K562 (cell line): ENCODE data around the gene TPO. TPM values are rescaled to one million over a fixed set of nuclear protein-coding genes. Genes with fewer than 3 reads are reported as not detected.

Source experiments
- ATAC-seq: fragments of 200-7000 bp; cut with Tn5 transposase; 3 replicates; pipeline ENCODE4 v1.9.1; 2020; ENCODE audit warnings: moderate library complexity
- BruUV-seq: library from RNA; stranded (reverse); fragments of 400-500 nt; replicated peaks from 2 replicates; lab custom pipeline; 2021; lab: Mats Ljungman, UMichigan
- CTCF ChIA-PET: fragments of 300-600 bp; formaldehyde crosslinking; extraction: SDS; loops from one replicate; lab custom pipeline; 2021; ENCODE audit warnings: low intra/inter-chr PET ratio; lab: Yijun Ruan, JAX
- POLR2A ChIA-PET: fragments of 300-600, 350-650 bp; sonication (Branson Sonifier 250); formaldehyde crosslinking; extraction: SDS; loops from one replicate; lab custom pipeline; 2021; ENCODE audit warnings: antibody characterized with exemption, inconsistent platforms; lab: Yijun Ruan, JAX
- DNase-seq, 4 experiments: peaks; one replicate each; pipeline versions ENCODE4 v3.0.0 to v3.0.0-alpha.2; 2011 to 2018; ENCODE audit warnings: low spot score in 3 of 4, mixed read lengths in 3 of 4; ENCODE audit errors: extremely low read depth in 1 of 4
- FAIRE-seq: peaks from 2 replicates; lab custom pipeline; 2011; peaks lifted over from hg19 to GRCh38; lab: Jason Lieb, UNC
- H2AFZ ChIP-seq: 2 replicates; pipeline ENCODE4 v1.6.0; 2011; ENCODE audit warnings: low read depth, low read length, control low read depth, inconsistent platforms
- H3K27ac ChIP-seq: fragments of 200-600 bp; 3 replicates; pipeline ENCODE4 v1.8.0; 2011; ENCODE audit warnings: low read depth, mild to moderate bottlenecking, control low read depth, inconsistent platforms, low read length, moderate library complexity, mixed read lengths; ENCODE audit errors: extremely low read depth
- H3K27me3 ChIP-seq, 2 experiments: fragments of 300-600 bp in 1 of 2; 2 replicates in 1 of 2; 3 replicates in 1 of 2; pipeline versions ENCODE4 v1.6.0 to v1.8.0; 2011; ENCODE audit warnings: inconsistent platforms in 2 of 2, low read length in 2 of 2, mild to moderate bottlenecking in 1 of 2, mixed read lengths in 1 of 2, moderate library complexity in 1 of 2; ENCODE audit not compliant: control insufficient read depth in 2 of 2, insufficient read depth in 2 of 2
- H3K36me3 ChIP-seq: fragments of 300-600 bp; 3 replicates; pipeline ENCODE4 v1.8.0; 2011; ENCODE audit warnings: mild to moderate bottlenecking, low read length, inconsistent platforms; ENCODE audit not compliant: control insufficient read depth, insufficient read depth
- H3K4me1 ChIP-seq, 2 experiments: fragments of 200-600 bp in 1 of 2; replicated peaks in 1 of 2; 2 replicates in 1 of 2; 3 replicates in 1 of 2; pipeline versions ENCODE4 v1.5.1 to v1.8.0; 2011; ENCODE audit warnings: inconsistent platforms in 2 of 2, low read length in 2 of 2, mild to moderate bottlenecking in 1 of 2, mixed read lengths in 1 of 2, moderate library complexity in 1 of 2; ENCODE audit not compliant: control insufficient read depth in 2 of 2, insufficient read depth in 2 of 2
- H3K4me2 ChIP-seq: 2 replicates; pipeline ENCODE4 v1.6.1; 2011; ENCODE audit warnings: low read length, control low read depth, inconsistent platforms, mixed read lengths; ENCODE audit not compliant: insufficient read depth
- H3K4me3 ChIP-seq: fragments of 200-600 bp; sonication (generic), shearing (Covaris generic); 2 replicates; pipeline ENCODE4 v1.5.1; 2016; ENCODE audit warnings: control low read depth, inconsistent platforms
- H3K79me2 ChIP-seq: fragments of 200-600 bp; 3 replicates; pipeline ENCODE4 v1.8.0; 2011; ENCODE audit warnings: low read length, inconsistent platforms; ENCODE audit not compliant: control insufficient read depth, insufficient read depth
- H3K9ac ChIP-seq, 2 experiments: 2 replicates each; pipeline versions ENCODE4 v1.6.0 to v1.6.1; 2011; ENCODE audit warnings: low read depth in 2 of 2, low read length in 2 of 2, control low read depth in 1 of 2, inconsistent platforms in 1 of 2, mild to moderate bottlenecking in 1 of 2, mixed read lengths in 1 of 2; ENCODE audit not compliant: insufficient read depth in 1 of 2
- H3K9me1 ChIP-seq: one replicate; pipeline ENCODE4 v1.6.0; 2011; ENCODE audit warnings: inconsistent platforms, mild to moderate bottlenecking, low read length, moderate library complexity; ENCODE audit not compliant: control insufficient read depth, insufficient read depth
- H3K9me3 ChIP-seq: replicated peaks from 2 replicates; pipeline ENCODE4 v1.5.1; 2011; ENCODE audit warnings: low read depth, low read length, inconsistent platforms; ENCODE audit not compliant: control insufficient read depth, insufficient read depth
- H4K20me1 ChIP-seq: replicated peaks from 2 replicates; pipeline ENCODE4 v1.6.1; 2011; ENCODE audit warnings: low read length, inconsistent platforms, mixed read lengths; ENCODE audit not compliant: control insufficient read depth, insufficient read depth
- CHD7 ChIP-seq: fragments of 200-600 bp; sonication (generic); IDR thresholded peaks from one replicate; pipeline ENCODE4 v1.6.1; 2012; ENCODE audit warnings: mild to moderate bottlenecking, low read depth, low read length, inconsistent platforms
- CREB3 ChIP-seq: fragments of 450-650 bp; conservative IDR thresholded peaks from 2 replicates; pipeline ENCODE4 v1.6.1; 2016; ENCODE audit warnings: missing genetic modification characterization, low read depth, mild to moderate bottlenecking, missing compliant biosample characterization, moderate library complexity
- ELF4 ChIP-seq: fragments of 450-650 bp; formaldehyde crosslinking; IDR thresholded peaks from 2 replicates; pipeline ENCODE4 v1.4.0; 2022; ENCODE audit warnings: missing genetic modification characterization
- HMG20B ChIP-seq: fragments of 250-450 bp; sonication (Bioruptor Pico); IDR thresholded peaks from 2 replicates; pipeline ENCODE4 v1.5.0; 2021; ENCODE audit warnings: mild to moderate bottlenecking
- NFE2 ChIP-seq: IDR thresholded peaks from 2 replicates; pipeline ENCODE4 v1.6.1; 2014; ENCODE audit warnings: antibody characterized with exemption, low read depth
- SAP30 ChIP-seq: fragments of 200-600 bp; sonication (generic); IDR thresholded peaks from 2 replicates; pipeline ENCODE4 v1.6.1; 2012; ENCODE audit warnings: borderline replicate concordance, low read depth, mild to moderate bottlenecking, moderate library complexity, low read length, control low read depth, inconsistent platforms; ENCODE audit not compliant: insufficient read depth, poor library complexity, severe bottlenecking
- ZNF24 ChIP-seq: fragments of 450-650 bp; IDR thresholded peaks from 2 replicates; pipeline ENCODE4 v1.6.1; 2016
- ZNF740 ChIP-seq, 3 experiments: fragments of 200-800 bp in 1 of 3; sonication (Bioruptor generic) in 1 of 3; sonication (generic) in 1 of 3; formaldehyde crosslinking in 1 of 3; IDR thresholded peaks; 2 replicates each; pipeline versions ENCODE4 v1.6.1 to v1.8.0; 2016 to 2022; ENCODE audit warnings: mild to moderate bottlenecking in 2 of 3, missing compliant biosample characterization in 2 of 3, missing genetic modification characterization in 2 of 3, missing genetic modification reagents in 1 of 3
- ZNF77 ChIP-seq: fragments of 250-450 bp; sonication (Bioruptor Pico); IDR thresholded peaks from 2 replicates; pipeline ENCODE4 v1.5.0; 2020
- WGBS: fragments of 100-300 bp; shearing (Covaris generic); methylation state at CpG from one replicate; pipeline ENCODE4 v1.1.6; 2016; ENCODE audit warnings: low coverage, mixed read lengths; ENCODE audit not compliant: insufficient coverage; ENCODE audit errors: missing lambda C conversion rate; 5-methylcytosine and 5-hydroxymethylcytosine counted together
- in situ Hi-C: fragments of 300-500 bp; cut with MboI; formaldehyde crosslinking; loops from 4 replicates; pipeline ENCODE4 v1.15.0; 2018; ENCODE audit warnings: inconsistent platforms, mixed read lengths
- intact Hi-C: fragments of 100-400 bp; cut with micrococcal nuclease; formaldehyde crosslinking; loops from 2 replicates; pipeline ENCODE4 v1.14.2; 2022
- polyA plus RNA-seq, 8 experiments: library from polyadenylated mRNA; depleted of rRNA in 4 of 8; stranded (reverse) in 5 of 8; unstranded in 3 of 8; fragments of >200 nt; fragmentation: Nextera tagmentation in 2 of 8; fragmentation: Illumina TruSeq in 1 of 8; extraction: Ambion mirVana in 2 of 8; extraction: Trizol in 1 of 8; gene quantifications; 2 replicates each; pipeline versions ENCODE4 v1.2.1 to v1.2.3, GENCODE V29; 2011 to 2014; ENCODE audit warnings: inconsistent platforms in 1 of 8, missing spikeins in 1 of 8
- total RNA-seq, 7 experiments: library from RNA; depleted of rRNA in 6 of 7; stranded (reverse); fragments of >200 nt in 6 of 7; fragmentation: Illumina TruSeq in 2 of 7; extraction: Trizol in 2 of 7; gene quantifications; 2 replicates each; pipeline versions ENCODE4 v1.2.1 to v1.2.3, GENCODE V29; 2011 to 2021; ENCODE audit warnings: low replicate concordance in 1 of 7

TPO gene
- total and polyA plus RNA-seq, 9 of the 15 experiments (the other 6 are each of a cell fraction or from before 2014, with no cell fraction given) = not detected

GRCh38 chr2:1415501-1415900, 2.2 kb downstream of the TPO start:
- no peak overlapping the region for H3K4me3 ChIP-seq
- no peak for DNase-seq
- in situ Hi-C loops (no loop called here), intact Hi-C loops (no loop called here)
- no peaks in the 10 kb centered on the region for H3K79me2 ChIP-seq
- POLR2A ChIA-PET = no interaction called here
- peaks cover 0 to 18% of the 10 kb centered on the region in 2 experiments; a peak in 3 of 5 replicates for H3K27me3 ChIP-seq
- TF ChIP-seq NFE2 = no peak
- TF ChIP-seq CREB3 (tag) = no peak
- TF ChIP-seq SAP30 = no peak
- no peak for TF ChIP-seq ELF4 (CRISPR knock-in tag)
- TF ChIP-seq CHD7 = no peak
- TF ChIP-seq HMG20B = no peak
- no peak for TF ChIP-seq ZNF740 (CRISPR knock-in tag; IDR thresholded peaks at IDR 0.05)
- TF ChIP-seq ZNF740 (tag; IDR thresholded peaks at IDR 0.05) = no peak
- no peak for TF ChIP-seq ZNF24
- TF ChIP-seq ZNF77 (CRISPR knock-in tag) = no peak
- no TSS peak for BruUV-seq
- 0% methylated on average over 4 of the region's 6 CpGs for WGBS
- H3K4me2 ChIP-seq = no peak overlapping the region
- no peaks in the 10 kb centered on the region for H3K9me3 ChIP-seq
- no peak for ATAC-seq
- H3K36me3 ChIP-seq = no peaks in the 10 kb centered on the region
- CTCF ChIA-PET = no interaction called here
- no peak for FAIRE-seq
- no peak overlapping the region for H3K27ac ChIP-seq
- H4K20me1 ChIP-seq = no peaks in the 10 kb centered on the region
- no peaks in the 10 kb centered on the region for H3K9me1 ChIP-seq
- no peaks in the 10 kb centered on the region for H3K4me1 ChIP-seq
- H2AFZ ChIP-seq = no peak overlapping the region
- H3K9ac ChIP-seq = no peak overlapping the region
